Progenitor cell of endocrine pancreas (in vitro differentiated cells): ENCODE results near the gene ABCB4. TPM values are rescaled to one million over a fixed set of nuclear protein-coding genes. Genes with fewer than 3 reads are reported as not detected.

Experiments
- DNase-seq: peaks from one replicate; pipeline ENCODE4 v3.0.0; 2021; ENCODE audit warnings: low spot score; ENCODE audit not compliant: unreplicated experiment
- H3K27ac Mint-ChIP-seq: 2 replicates; pipeline ENCODE4 v1.8.0; 2021; ENCODE audit warnings: mild to moderate bottlenecking, moderate library complexity, mixed read lengths
- H3K27me3 Mint-ChIP-seq: 2 replicates; pipeline ENCODE4 v1.8.0; 2021; ENCODE audit warnings: mixed read lengths
- H3K36me3 Mint-ChIP-seq: 2 replicates; pipeline ENCODE4 v1.8.0; 2022; ENCODE audit warnings: mixed read lengths; ENCODE audit not compliant: insufficient read depth
- H3K4me1 Mint-ChIP-seq: 2 replicates; pipeline ENCODE4 v1.8.0; 2021; ENCODE audit warnings: low read depth, mixed read lengths
- H3K4me3 Mint-ChIP-seq: 2 replicates; pipeline ENCODE4 v1.8.0; 2021; ENCODE audit warnings: low read depth, mild to moderate bottlenecking, moderate library complexity, mixed read lengths
- H3K9me3 Mint-ChIP-seq: 2 replicates; pipeline ENCODE4 v1.8.0; 2021; ENCODE audit warnings: low read depth, mixed read lengths
- CTCF ChIP-seq: fragments of 200-600 bp; sonication (generic); IDR thresholded peaks from one replicate; pipeline ENCODE4 v1.5.0; 2021; ENCODE audit warnings: antibody characterized with exemption, mild to moderate bottlenecking; ENCODE audit not compliant: unreplicated experiment
- total RNA-seq: library from RNA; stranded (reverse); gene quantifications from 2 replicates; pipeline ENCODE4 v1.2.1, GENCODE V29; 2021

The ABCB4 gene
- total RNA-seq, 1 donor from 2014 or later: 0.65 TPM

DNA sequence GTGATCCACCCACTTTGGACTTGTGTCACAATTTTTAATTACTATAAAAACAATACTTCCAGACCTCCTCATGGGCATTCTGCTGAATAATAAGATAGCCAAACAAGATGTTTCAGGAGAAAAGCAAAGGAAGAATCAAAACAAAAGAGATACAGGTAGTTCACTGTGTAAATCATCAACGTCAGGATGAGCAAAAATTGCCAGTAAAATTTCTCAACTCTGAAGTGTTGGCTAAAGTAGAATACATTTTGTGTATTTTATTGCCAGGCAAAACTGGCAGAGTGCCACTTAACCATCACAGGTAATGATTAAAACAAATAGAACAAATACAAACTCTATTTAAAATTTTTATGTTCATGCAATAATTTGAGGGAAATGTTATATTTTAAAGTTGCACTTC, 24.8 kb downstream of the ABCB4 start:
- DNase-seq: no peak
- Mint-ChIP-seq H3K27ac (no peak overlapping the region), H3K4me3 (no peak overlapping the region), H3K36me3 (no peaks in the 10 kb centered on the region), H3K4me1 (peaks cover 2% of the 10 kb centered on the region), H3K27me3 (no peaks in the 10 kb centered on the region), H3K9me3 (no peaks in the 10 kb centered on the region)
- TF ChIP-seq CTCF: no peak

GRCh38 chr7:87448388-87448787, 27.1 kb downstream of the ABCB4 start:
- H3K36me3 Mint-ChIP-seq: no peaks in the 10 kb centered on the region
- TF ChIP-seq CTCF: no peak
- no peak for DNase-seq
- no peaks in the 10 kb centered on the region for H3K9me3 Mint-ChIP-seq
- H3K4me3 Mint-ChIP-seq: no peak overlapping the region
- H3K27ac Mint-ChIP-seq: no peak overlapping the region
- H3K4me1 Mint-ChIP-seq: no peaks in the 10 kb centered on the region
- no peaks in the 10 kb centered on the region for H3K27me3 Mint-ChIP-seq

DNA sequence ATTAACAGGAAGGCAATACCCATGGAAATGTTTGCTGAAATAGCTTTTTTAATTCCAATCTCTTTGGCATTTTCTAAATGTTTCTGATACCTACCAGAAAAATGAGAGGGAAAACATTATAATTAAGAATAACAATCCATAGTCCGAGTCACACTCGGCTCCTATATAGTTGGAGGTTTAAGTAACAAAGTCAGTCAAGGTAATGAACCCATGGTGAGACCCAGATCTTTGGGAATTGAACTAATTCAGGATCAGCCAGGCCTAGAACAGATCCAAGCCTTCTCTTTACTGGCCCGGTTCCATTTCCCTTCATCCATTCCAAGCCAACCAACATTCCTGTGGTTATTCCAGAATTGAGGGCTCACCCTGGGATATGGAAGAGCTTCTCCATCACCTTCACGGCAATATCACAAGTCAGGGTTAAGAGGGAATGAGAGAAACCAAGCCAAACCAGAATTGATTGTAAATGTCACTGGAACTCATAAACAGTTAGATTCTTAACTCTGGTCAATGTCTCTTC, 28.3 kb downstream of the ABCB4 start:
- no peak overlapping the region for H3K4me3 Mint-ChIP-seq
- TF ChIP-seq CTCF: no peak
- no peaks in the 10 kb centered on the region for H3K36me3 Mint-ChIP-seq
- no peaks in the 10 kb centered on the region for H3K9me3 Mint-ChIP-seq
- H3K4me1 Mint-ChIP-seq: no peaks in the 10 kb centered on the region
- no peaks in the 10 kb centered on the region for H3K27me3 Mint-ChIP-seq
- DNase-seq: no peak
- no peak overlapping the region for H3K27ac Mint-ChIP-seq

DNA sequence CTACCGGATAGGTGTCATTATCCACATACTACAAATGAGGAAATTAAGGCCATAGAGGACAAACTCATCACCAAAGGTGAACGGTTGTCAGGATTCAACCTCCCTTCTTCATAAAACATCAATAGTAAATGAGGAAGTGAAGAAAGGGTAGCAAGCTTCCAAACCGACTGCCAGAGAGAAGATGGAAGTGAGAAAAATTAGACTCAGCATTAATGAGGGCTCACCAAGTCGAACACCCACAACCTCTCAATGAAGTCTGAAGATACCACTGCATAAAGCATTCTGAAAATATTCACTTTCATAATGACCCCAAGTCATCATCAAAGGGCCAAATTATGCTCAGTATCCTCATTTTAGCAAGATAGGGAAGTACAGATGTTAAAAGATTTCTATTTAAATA, 29.6 kb downstream of the ABCB4 start:
- Mint-ChIP-seq H3K4me1 (no peaks in the 10 kb centered on the region), H3K27ac (no peak overlapping the region), H3K27me3 (no peaks in the 10 kb centered on the region), H3K4me3 (no peak overlapping the region), H3K9me3 (no peaks in the 10 kb centered on the region), H3K36me3 (no peaks in the 10 kb centered on the region)
- DNase-seq: no peak
- TF ChIP-seq CTCF: no peak

DNA sequence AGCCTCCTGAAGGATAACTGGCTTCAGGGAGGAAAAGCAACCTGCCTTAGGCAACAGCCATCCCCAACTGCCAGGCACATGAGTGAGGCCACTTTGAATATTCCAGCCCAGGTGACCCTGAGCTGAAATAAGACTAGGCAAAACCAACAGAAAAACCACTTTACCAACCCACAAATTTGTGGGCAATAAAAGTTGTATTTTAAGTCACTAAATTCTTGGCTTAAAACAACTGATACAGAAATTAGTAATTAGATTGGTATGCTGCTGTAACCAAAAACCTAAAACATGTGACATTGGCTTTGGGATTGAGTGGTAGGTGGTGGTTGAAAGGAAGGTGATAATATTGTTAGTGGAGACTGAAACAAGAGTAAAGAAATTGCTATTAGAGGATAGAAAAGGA, 39.9 kb downstream of the ABCB4 start:
- no peaks in the 10 kb centered on the region for H3K36me3 Mint-ChIP-seq
- no peak for TF ChIP-seq CTCF
- H3K4me3 Mint-ChIP-seq: no peak overlapping the region
- H3K27me3 Mint-ChIP-seq: no peaks in the 10 kb centered on the region
- H3K27ac Mint-ChIP-seq: no peak overlapping the region
- H3K4me1 Mint-ChIP-seq: peaks cover 3% of the 10 kb centered on the region
- no peaks in the 10 kb centered on the region for H3K9me3 Mint-ChIP-seq
- DNase-seq: no peak
